Endothelial cell of hepatic sinusoid (primary cell): ENCODE data around the gene MAN2A1.

Experiments
- in situ Hi-C: cut with HindIII; loops from 2 replicates; pipeline ENCODE4 v1.10.0; 2017; ENCODE audit warnings: low sequenced_read_pairs

MAN2A1 gene

DNA sequence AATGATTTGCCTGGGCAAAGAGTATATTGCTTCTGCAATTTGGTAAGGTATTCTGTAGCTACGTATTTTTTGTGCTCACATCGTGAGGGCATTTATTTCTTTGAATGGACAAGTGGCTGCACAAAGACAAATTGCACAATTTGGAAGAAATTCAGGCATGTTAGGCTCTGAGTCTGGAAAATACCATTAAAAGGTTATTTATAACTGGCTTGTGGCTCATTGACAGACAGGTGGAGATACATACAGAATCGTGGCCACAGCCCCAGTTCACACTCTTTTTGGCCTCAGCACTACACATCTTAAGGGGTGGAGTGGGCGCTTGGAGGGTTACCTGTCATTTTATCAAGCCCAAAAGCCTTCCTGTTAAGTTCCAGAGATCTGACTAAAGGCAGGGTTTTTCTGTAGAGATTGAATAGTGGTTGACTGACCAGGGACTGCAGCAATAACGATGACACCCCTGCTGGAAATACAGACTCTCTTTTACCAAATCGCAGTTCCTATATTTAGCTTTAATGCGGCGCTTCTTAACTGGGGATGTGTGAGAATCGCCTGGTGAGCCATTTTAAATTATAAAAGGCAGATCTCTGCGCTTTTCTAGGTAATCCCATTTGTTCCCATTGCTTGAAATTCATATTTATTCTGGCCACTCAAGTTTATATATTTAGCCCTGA is 14.7 kb downstream of the MAN2A1 start:
- in situ Hi-C loops: no loop called here

DNA sequence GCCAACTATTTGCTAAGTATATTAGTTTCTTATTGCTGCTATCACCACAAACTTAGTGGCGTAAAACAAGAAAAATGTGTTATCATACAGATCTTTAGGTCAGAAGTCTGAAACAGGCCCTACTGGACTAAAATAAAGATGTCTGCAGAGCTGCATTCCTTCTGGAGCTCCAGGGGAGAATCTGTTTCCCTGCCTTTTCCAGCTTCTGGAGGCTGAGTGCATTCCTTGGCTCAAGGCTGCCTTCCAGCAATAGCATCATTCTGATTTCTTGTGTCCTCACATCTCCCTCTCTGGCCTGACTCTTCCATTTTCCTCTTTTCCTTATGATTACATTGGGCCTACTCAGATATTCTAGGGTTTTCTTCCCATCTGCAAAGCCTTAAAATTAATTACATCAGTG is 15.9 kb downstream of the MAN2A1 start:
- in situ Hi-C loops: no loop called here

GRCh38 chr5:109706095-109706494 is 16.4 kb downstream of the MAN2A1 start:
- in situ Hi-C loops: no loop called here

- in situ Hi-C loops: no loop called here
These were observed 17.8 kb downstream of the MAN2A1 start for GRCh38 chr5:109707531-109707930.

DNA sequence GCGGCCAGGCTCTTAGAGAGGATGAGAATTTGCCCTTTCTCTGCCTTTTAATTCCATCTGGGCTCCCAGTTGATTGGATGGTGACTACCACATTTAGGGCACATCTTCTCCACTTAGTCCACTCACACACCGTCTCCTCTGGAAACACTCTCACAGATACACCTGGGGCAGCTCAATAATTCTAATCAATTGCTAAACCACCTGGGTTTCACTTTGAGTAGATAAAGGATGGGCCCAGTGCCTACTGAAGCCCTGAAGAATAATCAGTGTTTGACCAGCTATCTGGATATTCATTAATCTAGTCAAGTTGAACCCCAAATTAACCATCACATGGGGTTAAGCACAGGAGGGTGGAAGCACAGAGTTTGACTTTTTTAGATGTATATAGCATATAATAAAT is 19.1 kb downstream of the MAN2A1 start:
- in situ Hi-C loops: no loop called here

- in situ Hi-C loops: no loop called here
These were observed 19.5 kb downstream of the MAN2A1 start for GRCh38 chr5:109709225-109709624.

DNA sequence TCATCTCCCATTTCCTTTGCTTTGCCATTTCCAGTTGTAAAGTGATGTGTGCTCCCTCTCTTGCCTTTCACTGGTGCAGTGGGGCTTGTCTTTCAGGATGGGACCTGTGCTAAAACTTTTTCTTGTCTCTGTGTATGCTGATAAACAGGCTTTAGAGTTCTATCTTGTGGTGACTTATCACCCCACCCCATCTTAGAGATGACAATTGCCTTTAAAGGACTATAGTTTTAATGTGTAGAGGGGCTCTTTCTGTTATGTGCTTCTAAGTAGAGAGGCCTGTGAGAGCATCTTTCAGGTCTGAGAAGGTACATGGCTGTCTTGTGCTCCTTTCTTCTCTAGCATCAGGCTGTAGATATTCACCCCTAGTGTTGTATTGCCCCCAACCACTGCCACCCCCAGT is 21.9 kb downstream of the MAN2A1 start:
- in situ Hi-C loops: no loop called here

GRCh38 chr5:109713453-109713852 is 23.7 kb downstream of the MAN2A1 start:
- in situ Hi-C loops: no loop called here

DNA sequence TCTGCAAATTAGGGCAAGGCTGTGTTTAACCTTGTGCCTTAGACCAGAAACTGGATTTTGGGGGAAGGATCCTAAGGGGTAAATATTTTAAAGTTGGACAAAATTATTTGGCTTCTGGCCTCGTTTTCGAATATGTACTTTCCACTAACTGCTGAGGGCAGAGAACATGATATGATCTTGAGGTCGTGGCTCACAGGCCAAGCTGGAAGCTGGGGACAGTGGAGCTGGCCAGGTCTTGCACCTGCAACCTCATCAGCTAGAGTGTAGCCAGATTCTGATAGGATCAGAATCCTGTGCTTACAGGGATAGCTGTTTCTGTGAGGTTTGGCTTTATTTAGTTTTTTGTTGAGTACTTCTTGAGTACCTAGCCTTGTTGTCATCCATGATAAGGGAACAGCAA is 24.9 kb downstream of the MAN2A1 start:
- in situ Hi-C loops: no loop called here

- in situ Hi-C loops: no loop called here
These were observed 28.5 kb downstream of the MAN2A1 start for GRCh38 chr5:109718216-109718615.

DNA sequence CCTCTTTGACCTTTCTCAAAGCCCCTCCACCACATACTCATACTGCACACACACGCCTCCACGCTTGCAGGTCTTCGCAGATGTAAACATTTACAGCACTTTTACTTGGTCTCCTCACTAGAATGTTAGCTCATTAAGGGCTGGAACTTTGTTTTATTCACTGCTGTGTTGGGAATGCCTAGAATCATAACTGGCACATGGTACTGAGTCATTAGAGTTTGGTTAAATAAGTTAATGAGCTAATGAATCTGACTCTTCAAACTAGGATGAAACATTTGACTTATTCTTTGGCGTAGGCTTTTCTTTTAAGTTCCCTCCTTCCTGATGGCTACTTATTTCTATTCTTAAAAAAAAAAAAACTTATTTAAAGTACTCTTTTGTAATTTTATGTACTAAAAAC is 28.9 kb downstream of the MAN2A1 start:
- in situ Hi-C loops: no loop called here

DNA sequence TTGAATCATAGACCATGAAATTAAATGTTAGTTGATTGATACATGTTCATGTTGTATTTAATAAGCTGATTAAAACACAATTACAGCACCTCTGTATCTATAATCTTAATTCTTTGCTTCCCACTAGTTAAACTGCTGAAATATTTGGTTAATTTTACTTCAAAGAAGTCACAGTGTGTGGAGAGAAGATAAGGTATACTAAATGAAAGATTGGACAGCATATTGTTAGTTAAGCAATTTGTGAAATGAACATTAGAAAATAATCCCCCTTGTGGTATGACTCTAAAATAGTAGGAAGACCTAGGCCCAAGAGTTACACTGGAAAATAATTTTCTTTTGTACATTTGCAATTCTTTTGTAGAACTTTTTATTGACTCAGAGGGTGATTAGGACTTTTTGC is 30.3 kb downstream of the MAN2A1 start:
- in situ Hi-C loops: no loop called here

GRCh38 chr5:109721741-109722140 is 32.0 kb downstream of the MAN2A1 start:
- in situ Hi-C loops: no loop called here

- in situ Hi-C loops: no loop called here
These were observed 33.9 kb downstream of the MAN2A1 start for GRCh38 chr5:109723606-109724005.

GRCh38 chr5:109725135-109725534 is 35.4 kb downstream of the MAN2A1 start:
- in situ Hi-C loops: no loop called here

DNA sequence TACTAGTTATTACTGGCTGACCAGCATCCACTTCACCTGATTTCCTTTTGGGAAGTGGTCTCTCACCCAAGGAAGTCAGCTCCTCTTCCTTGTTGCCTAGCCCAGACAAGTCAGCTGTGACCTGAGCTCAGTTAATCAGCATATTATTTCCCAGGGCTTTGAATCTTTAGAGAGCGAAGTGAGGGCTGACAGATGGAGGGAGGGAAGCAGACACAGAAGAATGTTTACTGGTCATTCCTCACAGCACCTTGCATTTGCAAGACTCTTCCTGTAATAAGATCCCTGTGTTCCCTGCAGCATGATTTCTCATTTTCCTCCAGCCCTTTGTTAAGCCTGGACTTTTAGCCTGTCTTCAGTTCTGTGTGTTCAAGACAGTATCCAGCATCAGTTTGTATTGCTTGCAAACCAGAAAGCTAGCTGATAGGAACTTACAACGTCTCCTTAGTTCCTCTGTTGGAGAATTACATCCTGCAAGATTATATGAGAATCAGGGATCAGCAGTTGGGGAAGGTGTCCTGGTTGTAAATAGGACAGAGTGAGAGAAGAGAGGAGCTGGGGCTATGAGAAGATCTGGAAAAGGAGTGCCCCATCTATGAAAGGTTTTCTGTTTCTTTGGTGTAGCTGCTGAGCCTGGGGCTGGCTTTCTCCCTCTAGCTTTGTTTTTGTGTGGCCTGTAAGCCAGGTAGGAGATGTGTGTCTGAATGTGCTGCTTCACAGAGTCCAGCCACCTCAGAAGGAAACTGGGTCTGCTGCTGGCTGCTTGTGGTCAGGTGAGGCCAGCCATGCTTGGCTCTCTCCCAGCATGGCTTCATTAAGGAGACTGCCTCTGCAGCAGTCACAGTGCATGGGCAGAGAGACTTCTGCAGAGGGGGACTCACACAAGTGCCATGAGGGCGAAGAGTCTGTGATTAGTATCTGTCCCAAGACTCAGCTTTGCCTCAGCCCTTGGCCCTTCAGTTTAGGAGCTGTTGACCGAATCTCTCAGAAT is 50.3 kb downstream of the MAN2A1 start:
- in situ Hi-C loops: loop anchor here (5.0 kb wide), 1 partner anchor 52 kb away; no protein-coding TSS in a partner anchor

GRCh38 chr5:109740966-109741365 is 51.2 kb downstream of the MAN2A1 start:
- in situ Hi-C loops: loop anchor here (5.0 kb wide), 1 partner anchor 51 kb away; no protein-coding TSS in a partner anchor

DNA sequence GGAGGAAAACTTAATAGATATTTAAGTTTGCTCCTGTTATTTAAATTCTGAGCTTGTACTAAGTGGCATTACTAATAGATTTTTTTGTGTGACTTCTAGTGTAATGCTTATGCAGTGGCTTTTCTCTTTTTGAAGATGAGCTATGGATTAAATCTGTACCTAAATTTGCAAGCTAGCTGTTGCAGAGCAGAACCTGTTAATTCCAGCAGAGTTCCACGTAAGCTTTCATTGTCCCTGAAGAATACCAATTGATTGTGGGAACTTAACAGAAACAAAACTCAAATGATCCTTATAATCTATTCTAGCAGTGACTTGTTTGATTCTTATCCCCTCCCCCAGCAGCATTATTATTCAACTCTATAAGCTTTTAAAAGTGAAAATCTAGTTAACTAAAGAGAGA is 51.7 kb downstream of the MAN2A1 start:
- in situ Hi-C loops: loop anchor here (5.0 kb wide), 1 partner anchor 51 kb away; no protein-coding TSS in a partner anchor

DNA sequence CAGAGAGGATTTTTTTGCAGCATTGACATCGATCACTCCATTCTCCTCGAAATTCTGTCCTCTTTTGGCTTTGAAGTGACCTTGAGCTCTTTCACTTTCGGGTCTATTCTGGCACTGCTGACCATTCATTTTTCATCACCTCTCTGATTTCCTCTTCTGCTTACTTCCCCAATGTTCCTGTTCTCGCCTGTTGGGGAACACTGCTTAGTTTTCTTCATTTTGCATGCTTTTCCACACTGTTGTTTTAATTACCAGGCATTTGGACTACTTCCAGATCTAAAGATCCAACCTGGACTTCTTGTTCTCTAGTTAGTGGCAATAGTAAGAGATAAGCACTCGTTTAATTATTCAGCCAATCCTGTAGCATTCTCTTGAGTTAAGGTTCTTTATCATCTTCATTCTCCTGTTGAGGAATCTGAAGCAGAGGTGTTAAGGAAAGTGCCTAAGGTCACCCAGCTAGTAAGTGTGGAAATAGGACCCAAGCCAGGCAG is 53.4 kb downstream of the MAN2A1 start:
- in situ Hi-C loops: loop anchor here (5.0 kb wide), 1 partner anchor 49 kb away; no protein-coding TSS in a partner anchor

DNA sequence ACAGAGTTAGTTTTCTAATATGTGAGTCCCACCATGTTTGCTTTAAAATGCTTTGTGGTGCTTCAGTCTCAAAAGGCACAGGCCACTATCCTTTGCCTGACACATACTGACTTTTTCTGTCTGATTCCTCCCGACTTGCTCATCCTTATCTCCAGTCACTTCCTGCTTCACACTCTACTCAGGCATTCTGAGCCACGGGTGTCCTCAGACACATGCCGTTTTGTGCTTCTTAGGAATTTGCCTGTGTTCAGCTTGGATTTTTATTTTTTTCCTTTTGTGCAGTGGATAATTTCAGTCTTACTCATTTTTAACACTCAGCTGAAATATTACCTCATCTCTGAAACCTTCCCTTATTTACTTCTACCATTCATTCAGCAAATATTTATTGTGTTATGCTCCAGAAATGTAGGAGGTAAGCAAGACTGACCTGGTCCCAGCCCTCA is 54.1 kb downstream of the MAN2A1 start:
- in situ Hi-C loops: loop anchor here (5.0 kb wide), 1 partner anchor 49 kb away; no protein-coding TSS in a partner anchor

DNA sequence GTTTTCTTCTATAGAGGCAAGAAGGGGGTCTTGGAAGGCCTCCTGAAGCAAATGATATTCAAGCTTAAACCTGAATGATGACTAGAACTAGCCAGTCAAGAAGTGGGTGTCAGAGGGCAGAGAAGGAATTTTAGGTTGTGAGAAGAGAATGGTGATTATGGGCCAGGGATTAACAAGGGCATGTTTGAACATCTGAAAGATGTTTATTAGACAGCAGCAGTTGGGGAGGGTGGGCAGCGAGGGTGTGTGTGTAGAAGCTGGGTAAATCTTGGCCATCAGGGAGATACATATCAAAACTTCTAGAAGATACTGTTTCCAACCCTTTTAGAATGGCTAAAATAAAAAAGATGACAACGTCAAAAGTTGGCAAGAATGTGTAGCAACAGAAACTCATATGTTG is 54.5 kb downstream of the MAN2A1 start:
- in situ Hi-C loops: loop anchor here (5.0 kb wide), 1 partner anchor 48 kb away; no protein-coding TSS in a partner anchor
